ENCODE results near the gene SAMSN1.
"Not testable (repeated sequence)": the region's sequence is repeated elsewhere in the genome, so short reads cannot be mapped to it uniquely, and the experiment has no call there.

SAMSN1 gene

DNA sequence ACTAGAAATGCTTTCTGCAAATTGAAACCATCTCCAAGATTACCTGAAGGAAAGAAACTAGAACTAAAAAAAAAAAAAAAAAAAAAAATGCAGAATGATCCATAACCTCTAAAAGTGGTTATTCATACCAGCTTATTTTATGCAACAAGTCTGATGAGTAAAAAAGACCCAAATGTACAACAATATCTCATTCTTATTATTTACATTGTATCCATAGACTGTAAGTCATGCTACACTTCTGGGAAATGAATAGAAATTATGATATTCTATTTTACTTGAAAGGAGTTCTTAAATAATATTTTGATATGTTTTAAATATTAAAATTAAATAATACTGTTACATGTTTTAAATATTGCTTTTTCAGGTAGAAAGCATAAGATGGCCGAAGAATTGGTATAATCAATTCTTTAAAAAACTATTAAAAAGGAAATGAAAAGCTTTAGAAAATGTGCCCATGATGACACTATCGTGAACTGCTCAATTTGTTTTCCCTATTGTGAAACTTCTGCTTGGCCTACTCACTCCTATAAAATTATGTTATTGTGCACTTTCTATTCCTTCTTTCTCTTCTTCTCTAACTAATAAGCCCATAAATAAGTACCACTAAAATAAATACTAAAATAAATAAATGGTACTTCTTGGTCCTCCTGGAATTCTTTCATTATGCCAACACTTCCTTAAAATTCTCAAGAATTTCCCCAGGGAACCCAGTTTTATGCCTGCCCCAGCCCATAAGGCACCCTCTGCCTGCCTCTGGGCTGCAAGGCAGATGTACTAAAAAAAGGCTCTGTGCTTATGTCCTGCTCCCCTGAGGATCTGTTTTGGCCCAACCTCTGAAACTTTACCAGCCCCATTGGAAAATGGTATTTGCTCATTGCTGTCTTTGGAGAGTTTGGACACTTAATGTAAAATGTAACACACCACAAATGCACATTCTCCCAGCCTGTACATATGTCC, 18.1 kb downstream of the SAMSN1 start:
- no peak overlapping the region for H3K27ac ChIP-seq (ENCODE audit: low read depth, low read length)
- H3K9ac ChIP-seq (ENCODE audit: low read length) = no peak overlapping the region
- no peaks in the 10 kb centered on the region for H3K9me3 ChIP-seq (ENCODE audit: control insufficient read depth, insufficient read depth, low read depth, low read length)
- no peaks in the 10 kb centered on the region for H3K27me3 ChIP-seq (ENCODE audit: control insufficient read depth, insufficient read depth, low read length)
- H3K4me1 ChIP-seq (ENCODE audit: control insufficient read depth, insufficient read depth, low read length) = no peaks in the 10 kb centered on the region
- H3K4me3 ChIP-seq (ENCODE audit: low read depth, low read length) = no peak overlapping the region
- H3K36me3 ChIP-seq (ENCODE audit: control insufficient read depth, insufficient read depth, low read length) = no peaks in the 10 kb centered on the region

DNA sequence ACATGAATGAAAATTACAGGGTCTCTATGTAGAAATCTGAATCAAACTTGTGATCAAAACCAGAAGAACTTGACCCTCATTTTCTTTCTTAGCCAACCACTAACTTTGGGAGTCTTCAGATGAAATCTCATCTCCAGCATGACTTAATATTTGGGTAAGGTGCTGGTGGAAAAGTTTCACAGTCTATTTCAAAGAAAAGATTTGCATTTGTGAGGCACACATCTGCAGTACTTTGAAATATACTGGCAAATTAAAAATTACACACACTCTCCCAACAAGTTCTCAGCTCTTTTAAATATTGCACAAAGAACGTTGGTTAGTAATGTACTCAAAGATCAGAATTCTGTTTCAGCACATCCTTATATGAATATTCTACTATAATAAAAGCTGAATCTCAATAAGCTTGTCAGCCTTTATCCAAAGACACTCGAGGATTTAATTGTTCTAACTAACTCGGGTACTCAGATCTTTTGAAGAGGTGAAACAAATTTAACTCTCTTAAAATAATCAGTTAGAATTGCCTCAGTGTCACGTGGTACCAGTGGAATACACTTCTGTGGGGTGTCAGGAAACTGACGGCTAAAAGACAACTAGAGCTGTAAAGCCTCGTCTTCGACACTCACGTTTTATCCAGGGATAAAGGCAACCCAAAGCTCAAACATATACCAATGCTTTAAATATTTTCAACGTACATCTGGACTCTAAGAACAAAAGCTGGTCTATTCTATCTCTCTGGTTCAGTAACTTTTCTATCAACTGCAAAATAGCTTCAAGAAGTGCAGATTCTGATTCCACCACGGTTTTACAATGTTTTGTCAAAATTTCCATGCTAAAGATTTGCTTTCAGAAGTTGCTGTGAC, 19.0 kb downstream of the SAMSN1 start:
- Histone ChIP-seq H3K9ac (ENCODE audit: low read length) (no peak overlapping the region), H3K9me3 (ENCODE audit: control insufficient read depth, insufficient read depth, low read depth, low read length) (no peaks in the 10 kb centered on the region), H3K4me1 (ENCODE audit: control insufficient read depth, insufficient read depth, low read length) (no peaks in the 10 kb centered on the region), H3K4me3 (ENCODE audit: low read depth, low read length) (no peak overlapping the region), H3K36me3 (ENCODE audit: control insufficient read depth, insufficient read depth, low read length) (no peaks in the 10 kb centered on the region), H3K27me3 (ENCODE audit: control insufficient read depth, insufficient read depth, low read length) (no peaks in the 10 kb centered on the region), H3K27ac (ENCODE audit: low read depth, low read length) (no peak overlapping the region)

DNA sequence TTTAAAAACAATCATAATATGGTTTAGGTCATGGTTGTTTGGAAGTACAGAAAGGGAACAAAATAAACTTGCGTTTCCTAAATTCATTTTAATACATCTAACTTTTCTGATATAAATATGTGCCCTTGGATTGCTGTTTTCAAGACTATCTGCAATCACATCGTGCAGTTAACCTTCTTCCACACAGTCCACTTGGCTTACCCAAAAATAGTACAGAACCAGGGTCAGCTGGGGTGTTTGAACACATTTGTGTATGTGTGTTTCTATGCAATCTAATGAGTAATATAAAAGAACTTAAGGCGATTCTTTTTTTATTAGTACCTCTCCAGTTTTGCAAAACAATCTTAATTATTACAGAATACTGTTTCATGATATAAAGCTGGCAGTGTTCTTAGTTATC, 19.9 kb downstream of the SAMSN1 start:
- Histone ChIP-seq H3K27me3 (ENCODE audit: control insufficient read depth, insufficient read depth, low read length) (no peaks in the 10 kb centered on the region), H3K4me3 (ENCODE audit: low read depth, low read length) (no peak overlapping the region), H3K27ac (ENCODE audit: low read depth, low read length) (no peak overlapping the region), H3K4me1 (ENCODE audit: control insufficient read depth, insufficient read depth, low read length) (no peaks in the 10 kb centered on the region), H3K9me3 (ENCODE audit: control insufficient read depth, insufficient read depth, low read depth, low read length) (no peaks in the 10 kb centered on the region), H3K36me3 (ENCODE audit: control insufficient read depth, insufficient read depth, low read length) (no peaks in the 10 kb centered on the region), H3K9ac (ENCODE audit: low read length) (no peak overlapping the region)

DNA sequence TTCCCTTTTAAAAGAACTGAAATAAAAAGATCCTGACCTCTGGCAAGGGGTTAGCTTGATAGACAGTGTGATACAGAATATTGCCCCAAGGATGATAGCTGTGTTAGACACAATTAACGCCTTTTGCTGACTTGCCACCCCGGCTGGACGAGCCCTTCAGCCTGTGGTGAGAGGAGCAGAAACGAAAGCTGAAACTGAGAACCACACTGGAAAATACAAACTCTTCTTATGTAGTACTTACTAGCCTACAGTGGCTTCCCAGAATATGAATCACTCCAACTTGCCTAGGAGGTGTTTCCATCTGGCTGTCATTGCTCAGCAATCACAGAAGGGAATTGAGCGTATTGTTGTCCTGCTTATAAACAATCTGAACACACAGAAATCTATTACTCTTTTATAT, 22.9 kb downstream of the SAMSN1 start:
- no peaks in the 10 kb centered on the region for H3K36me3 ChIP-seq (ENCODE audit: control insufficient read depth, insufficient read depth, low read length)
- no peak overlapping the region for H3K27ac ChIP-seq (ENCODE audit: low read depth, low read length)
- H3K4me3 ChIP-seq (ENCODE audit: low read depth, low read length) = no peak overlapping the region
- H3K9ac ChIP-seq (ENCODE audit: low read length) = no peak overlapping the region
- H3K9me3 ChIP-seq (ENCODE audit: control insufficient read depth, insufficient read depth, low read depth, low read length) = no peaks in the 10 kb centered on the region
- H3K4me1 ChIP-seq (ENCODE audit: control insufficient read depth, insufficient read depth, low read length) = 0 out of 2 replicates have a peak, but pooled peaks cover 5% of the 10 kb centered on the region
- H3K27me3 ChIP-seq (ENCODE audit: control insufficient read depth, insufficient read depth, low read length) = no peaks in the 10 kb centered on the region

DNA sequence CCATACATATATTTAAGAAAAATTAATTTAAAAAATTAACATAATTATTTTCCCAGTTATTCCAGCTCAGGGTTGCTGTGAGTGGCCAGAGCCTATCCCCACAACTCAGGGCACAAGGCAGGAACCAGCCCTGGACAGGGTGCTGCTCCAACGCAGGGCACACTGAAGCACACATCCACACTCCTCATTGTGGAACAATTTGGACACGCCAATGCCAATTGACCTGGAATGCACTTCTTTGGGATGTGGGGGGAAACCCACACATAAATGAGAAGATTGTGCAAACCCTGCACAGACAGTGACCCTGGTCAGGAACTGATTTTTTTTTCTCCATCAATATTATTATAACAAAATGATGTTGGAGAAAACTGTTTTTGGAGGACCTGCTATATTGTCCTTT, 23.4 kb downstream of the SAMSN1 start:
- no peaks in the 10 kb centered on the region for H3K27me3 ChIP-seq (ENCODE audit: control insufficient read depth, insufficient read depth, low read length)
- H3K36me3 ChIP-seq (ENCODE audit: control insufficient read depth, insufficient read depth, low read length) = no peaks in the 10 kb centered on the region
- no peak overlapping the region for H3K4me3 ChIP-seq (ENCODE audit: low read depth, low read length)
- no peaks in the 10 kb centered on the region for H3K9me3 ChIP-seq (ENCODE audit: control insufficient read depth, insufficient read depth, low read depth, low read length)
- 0 out of 2 replicates have a peak, but pooled peaks cover 5% of the 10 kb centered on the region for H3K4me1 ChIP-seq (ENCODE audit: control insufficient read depth, insufficient read depth, low read length)
- H3K27ac ChIP-seq (ENCODE audit: low read depth, low read length) = no peak overlapping the region
- no peak overlapping the region for H3K9ac ChIP-seq (ENCODE audit: low read length)

DNA sequence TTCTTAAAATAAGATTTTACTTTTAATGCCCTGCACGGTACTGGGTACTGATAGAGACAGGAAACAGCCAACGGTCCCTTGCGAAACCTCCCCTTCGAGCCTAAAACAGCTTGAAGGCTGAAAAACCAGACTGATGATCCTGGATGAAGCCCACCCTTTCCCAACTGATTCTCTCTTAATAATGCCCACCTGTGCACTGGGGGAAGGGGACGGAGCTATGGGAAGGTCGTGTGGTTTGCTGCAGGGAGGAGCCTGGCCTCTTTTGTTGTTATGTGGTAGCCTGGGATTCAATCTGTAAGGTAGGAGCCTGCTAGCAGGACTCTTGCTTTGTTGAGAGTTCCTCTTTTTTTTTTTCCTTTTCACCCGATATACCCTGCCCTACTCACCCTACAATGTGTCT, 25.6 kb downstream of the SAMSN1 start:
- Histone ChIP-seq H3K9me3 (ENCODE audit: control insufficient read depth, insufficient read depth, low read depth, low read length) (no peaks in the 10 kb centered on the region), H3K27ac (ENCODE audit: low read depth, low read length) (no peak overlapping the region), H3K27me3 (ENCODE audit: control insufficient read depth, insufficient read depth, low read length) (no peaks in the 10 kb centered on the region), H3K4me3 (ENCODE audit: low read depth, low read length) (no peak overlapping the region), H3K4me1 (ENCODE audit: control insufficient read depth, insufficient read depth, low read length) (0 out of 2 replicates have a peak, but pooled peaks cover 5% of the 10 kb centered on the region), H3K9ac (ENCODE audit: low read length) (no peak overlapping the region), H3K36me3 (ENCODE audit: control insufficient read depth, insufficient read depth, low read length) (no peaks in the 10 kb centered on the region)

DNA sequence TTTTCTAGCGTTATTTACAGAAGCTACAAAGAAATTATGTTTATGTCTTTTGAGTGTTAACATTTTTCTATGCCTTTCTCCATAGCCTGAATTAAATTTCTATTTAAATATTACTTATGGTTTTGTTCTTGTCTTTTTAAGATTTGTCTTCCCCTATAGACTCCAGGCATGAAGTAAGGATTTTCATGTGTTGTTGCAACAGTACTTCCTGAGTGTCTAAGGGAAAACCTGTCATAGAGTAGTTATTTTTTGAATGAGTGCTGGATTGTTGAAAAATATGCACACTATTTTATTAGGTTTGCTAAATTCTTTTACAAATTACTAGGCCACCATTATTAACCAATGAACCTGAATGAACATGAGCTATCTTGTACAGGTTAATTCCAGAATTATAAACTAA, 27.1 kb downstream of the SAMSN1 start:
- no peaks in the 10 kb centered on the region for H3K9me3 ChIP-seq (ENCODE audit: control insufficient read depth, insufficient read depth, low read depth, low read length)
- no peak overlapping the region for H3K4me3 ChIP-seq (ENCODE audit: low read depth, low read length)
- no peak overlapping the region for H3K27ac ChIP-seq (ENCODE audit: low read depth, low read length)
- no peaks in the 10 kb centered on the region for H3K36me3 ChIP-seq (ENCODE audit: control insufficient read depth, insufficient read depth, low read length)
- no peaks in the 10 kb centered on the region for H3K27me3 ChIP-seq (ENCODE audit: control insufficient read depth, insufficient read depth, low read length)
- H3K4me1 ChIP-seq (ENCODE audit: control insufficient read depth, insufficient read depth, low read length) = 0 out of 2 replicates have a peak, but pooled peaks cover 5% of the 10 kb centered on the region
- H3K9ac ChIP-seq (ENCODE audit: low read length) = no peak overlapping the region

DNA sequence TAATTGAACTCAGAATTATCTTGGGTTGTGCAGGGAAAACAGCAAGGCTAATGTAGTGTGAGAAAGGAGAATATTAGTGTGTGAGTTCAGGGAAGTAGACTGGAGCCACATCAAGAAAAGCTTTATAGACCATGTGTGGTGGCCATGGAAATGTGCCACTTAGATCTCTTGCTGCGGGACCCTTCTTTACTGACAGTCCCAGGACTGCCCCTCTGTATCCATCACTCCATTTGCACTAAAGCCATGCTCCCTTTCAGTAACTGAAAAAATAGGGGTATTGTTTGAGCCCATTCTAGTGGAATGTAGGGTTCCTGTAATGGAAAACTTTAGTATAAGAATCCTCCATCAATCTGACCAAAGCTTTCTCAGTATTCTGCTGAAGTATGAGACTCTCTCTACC, 32.3 kb downstream of the SAMSN1 start:
- Histone ChIP-seq H3K4me1 (ENCODE audit: control insufficient read depth, insufficient read depth, low read length) (no peaks in the 10 kb centered on the region), H3K27ac (ENCODE audit: low read depth, low read length) (no peak overlapping the region), H3K27me3 (ENCODE audit: control insufficient read depth, insufficient read depth, low read length) (no peaks in the 10 kb centered on the region), H3K4me3 (ENCODE audit: low read depth, low read length) (no peak overlapping the region), H3K9me3 (ENCODE audit: control insufficient read depth, insufficient read depth, low read depth, low read length) (peaks cover 2% of the 10 kb centered on the region; the same call in 1 of the 2 replicates), H3K9ac (ENCODE audit: low read length) (no peak overlapping the region), H3K36me3 (ENCODE audit: control insufficient read depth, insufficient read depth, low read length) (no peaks in the 10 kb centered on the region)

DNA sequence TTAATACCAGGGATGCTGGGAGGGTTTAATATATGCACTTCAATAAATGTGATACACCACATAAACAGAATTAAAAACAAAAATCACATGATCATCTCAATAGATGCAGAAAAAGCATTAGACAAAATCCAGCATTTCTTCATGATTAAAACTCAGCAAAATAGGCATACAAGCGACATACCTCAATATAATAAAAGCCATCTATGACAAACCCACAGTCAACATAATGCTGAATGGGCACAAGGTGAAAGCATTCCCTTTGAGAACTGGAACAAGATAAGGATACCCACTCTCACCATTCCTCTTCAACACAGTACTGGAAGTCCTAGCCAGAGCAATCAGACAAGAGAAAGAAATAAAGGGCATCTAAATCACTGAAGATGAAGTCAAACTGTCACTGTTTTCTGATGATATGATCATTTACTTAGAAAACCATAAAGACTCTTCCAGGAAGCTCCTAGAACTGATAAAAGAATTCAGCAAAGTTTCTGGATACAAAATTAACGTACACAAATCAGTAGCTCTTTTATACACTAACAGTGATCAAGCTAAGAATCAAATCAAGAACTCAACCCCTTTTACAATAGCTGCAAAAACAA, 39.2 kb downstream of the SAMSN1 start:
- not testable (repeated sequence) for H3K27me3 ChIP-seq (ENCODE audit: control insufficient read depth, insufficient read depth, low read length); H3K27ac ChIP-seq (ENCODE audit: low read depth, low read length); H3K4me3 ChIP-seq (ENCODE audit: low read depth, low read length); H3K4me1 ChIP-seq (ENCODE audit: control insufficient read depth, insufficient read depth, low read length); H3K9ac ChIP-seq (ENCODE audit: low read length); H3K36me3 ChIP-seq (ENCODE audit: control insufficient read depth, insufficient read depth, low read length); H3K9me3 ChIP-seq (ENCODE audit: control insufficient read depth, insufficient read depth, low read depth, low read length)

DNA sequence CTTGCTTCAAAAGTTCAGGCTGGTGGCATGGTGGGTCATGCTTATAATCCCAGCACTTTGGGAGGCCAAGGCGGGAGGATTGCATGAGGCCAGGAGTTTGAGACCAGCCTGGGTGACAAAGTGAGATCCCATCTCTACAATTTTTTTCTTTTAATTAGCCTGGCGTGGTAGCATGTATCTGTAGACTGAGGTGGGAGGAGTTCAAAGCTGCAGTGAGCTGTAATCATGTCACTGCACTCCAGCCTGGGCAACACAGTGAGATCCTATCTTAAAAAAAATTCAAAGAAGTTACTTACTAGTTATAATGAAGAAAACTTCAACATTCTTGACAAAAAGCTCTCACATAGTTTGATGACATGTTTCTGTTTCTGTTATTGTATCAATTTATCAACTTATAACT, 45.2 kb downstream of the SAMSN1 start:
- H3K27ac ChIP-seq (ENCODE audit: low read depth, low read length) = no peak overlapping the region
- no peaks in the 10 kb centered on the region for H3K27me3 ChIP-seq (ENCODE audit: control insufficient read depth, insufficient read depth, low read length)
- no peaks in the 10 kb centered on the region for H3K36me3 ChIP-seq (ENCODE audit: control insufficient read depth, insufficient read depth, low read length)
- no peak overlapping the region for H3K9ac ChIP-seq (ENCODE audit: low read length)
- no peak overlapping the region for H3K4me3 ChIP-seq (ENCODE audit: low read depth, low read length)
- H3K9me3 ChIP-seq (ENCODE audit: control insufficient read depth, insufficient read depth, low read depth, low read length) = no peaks in the 10 kb centered on the region
- H3K4me1 ChIP-seq (ENCODE audit: control insufficient read depth, insufficient read depth, low read length) = no peaks in the 10 kb centered on the region

Measured in HUES6 (cell line).